Tibial nerve (tissue), 3 donors: ENCODE results near the gene SLC7A4.

ENCODE experiments used
- EP300 ChIP-seq, 2 donors: sonication (generic); formaldehyde crosslinking; IDR thresholded peaks; one replicate each; pipeline ENCODE4 v1.6.1; 2017; ENCODE audit warnings: antibody characterized with exemption in 2 of 2, mild to moderate bottlenecking in 1 of 2
- POLR2A ChIP-seq, 2 donors: fragments of 450-650 bp; IDR thresholded peaks; one replicate each; pipeline ENCODE4 v1.6.1; 2017; ENCODE audit warnings: antibody characterized with exemption in 2 of 2, mild to moderate bottlenecking in 2 of 2, moderate library complexity in 2 of 2

GRCh38 chr22:20999350-21000206 lies 32.8 kb downstream of the SLC7A4 start:
- TF ChIP-seq EP300 (IDR thresholded peaks at IDR 0.05) (no peak), POLR2A (IDR thresholded peaks at IDR 0.05) (no peak)
